HCT116 (cell line): Measurements from ENCODE around the gene TMEM154. TPM values are rescaled to one million over a fixed set of nuclear protein-coding genes. Genes with fewer than 3 reads are reported as not detected.

Source experiments
- ATAC-seq: fragments of 200-7000 bp; cut with Tn5 transposase; 2 replicates; pipeline ENCODE4 v1.9.1; 2020; ENCODE audit warnings: mild to moderate bottlenecking, moderate library complexity
- BruUV-seq: library from RNA; stranded (reverse); fragments of 400-500 nt; replicated peaks from 2 replicates; lab custom pipeline; 2021; lab: Mats Ljungman, UMichigan
- CTCF ChIA-PET: fragments of 300-600 bp; sonication (Branson Sonifier 250); formaldehyde crosslinking; loops from one replicate; lab custom pipeline; 2021; ENCODE audit warnings: antibody characterized with exemption; lab: Charles Lee
- POLR2A ChIA-PET: fragments of 300-600, 350-600 bp; sonication (Branson Sonifier 250); formaldehyde crosslinking; loops from one replicate; lab custom pipeline; 2021; ENCODE audit warnings: antibody characterized with exemption; lab: Charles Lee
- RAD21 ChIA-PET, 2 experiments: fragments of 300-600 bp; sonication (Branson Sonifier 250); formaldehyde crosslinking; loops; one replicate each; lab custom pipeline; 2023; ENCODE audit warnings: low total read pairs in 2 of 2; ENCODE audit not compliant: uncharacterized antibody in 2 of 2, unreplicated experiment in 2 of 2, low non-redundant PET in 1 of 2; lab: Charles Lee
- DNase-seq: peaks from one replicate; pipeline ENCODE4 v3.0.0-alpha.2; 2010; ENCODE audit warnings: low read depth, low spot score
- H2AFZ ChIP-seq: fragments of 200-600 bp; shearing (Covaris generic), sonication (generic); 2 replicates; pipeline ENCODE4 v1.6.1; 2017; ENCODE audit warnings: low read depth, mixed run types, mixed read lengths, antibody characterized with exemption, low read length; ENCODE audit not compliant: poor library complexity, severe bottlenecking
- H3K27ac ChIP-seq: 2 replicates; pipeline ENCODE4 v1.5.1; 2012; ENCODE audit warnings: low read depth, low read length
- H3K27me3 ChIP-seq: fragments of 200-600 bp; sonication (generic); 2 replicates; pipeline ENCODE4 v1.6.1; 2016; ENCODE audit warnings: mixed run types, low read length, mixed read lengths; ENCODE audit not compliant: insufficient read depth
- H3K36me3 ChIP-seq, 2 experiments: fragments of 200-500 bp in 1 of 2; fragments of 200-600 bp in 1 of 2; sonication (Bioruptor generic) in 1 of 2; sonication (generic) in 1 of 2; 2 replicates each; pipeline versions ENCODE4 v1.5.1 to v1.6.1; 2014 to 2016; ENCODE audit warnings: low read length in 2 of 2, inconsistent platforms in 1 of 2, mixed read lengths in 1 of 2, mixed run types in 1 of 2; ENCODE audit not compliant: insufficient read depth in 2 of 2, control insufficient read depth in 1 of 2
- H3K4me1 ChIP-seq, 2 experiments: fragments of 200-600 bp in 1 of 2; sonication (generic) in 1 of 2; 2 replicates each; pipeline versions ENCODE4 v1.5.1 to v1.6.1; 2012 to 2017; ENCODE audit warnings: low read length in 2 of 2, inconsistent platforms in 1 of 2, mild to moderate bottlenecking in 1 of 2, mixed read lengths in 1 of 2, mixed run types in 1 of 2, moderate library complexity in 1 of 2; ENCODE audit not compliant: insufficient read depth in 2 of 2, control insufficient read depth in 1 of 2
- H3K4me2 ChIP-seq: fragments of 200-600 bp; sonication (generic); 2 replicates; pipeline ENCODE4 v1.6.1; 2017; ENCODE audit warnings: mixed run types, low read length, mixed read lengths
- H3K4me3 ChIP-seq, 2 experiments: fragments of 200-600 bp in 1 of 2; sonication (generic) in 1 of 2; replicated peaks in 1 of 2; 2 replicates each; pipeline ENCODE4 v1.5.1; 2011 to 2016; ENCODE audit warnings: low read length in 2 of 2, control low read depth in 1 of 2, low read depth in 1 of 2, mild to moderate bottlenecking in 1 of 2, mixed read lengths in 1 of 2, mixed run types in 1 of 2
- H3K79me2 ChIP-seq: fragments of 200-600 bp; sonication (generic); 2 replicates; pipeline ENCODE4 v1.6.1; 2017; ENCODE audit warnings: mild to moderate bottlenecking, mixed run types, low read length, moderate library complexity, mixed read lengths; ENCODE audit not compliant: insufficient read depth
- H3K9ac ChIP-seq: fragments of 200-600 bp; sonication (generic); 2 replicates; pipeline ENCODE4 v1.6.1; 2016; ENCODE audit warnings: low read length, mixed read lengths
- H3K9me2 ChIP-seq: fragments of 200-600 bp; sonication (generic), shearing (Covaris generic); 2 replicates; pipeline ENCODE4 v1.6.1; 2017; ENCODE audit warnings: mixed run types, mild to moderate bottlenecking, moderate library complexity; ENCODE audit not compliant: insufficient read depth
- H3K9me3 ChIP-seq, 2 experiments: fragments of 200-500 bp in 1 of 2; fragments of 200-600 bp in 1 of 2; sonication (Bioruptor generic) in 1 of 2; sonication (generic) in 1 of 2; 2 replicates each; pipeline ENCODE4 v1.6.1; 2014 to 2017; ENCODE audit warnings: low read length in 2 of 2, mixed read lengths in 2 of 2, inconsistent platforms in 1 of 2, low read depth in 1 of 2, mild to moderate bottlenecking in 1 of 2, mixed run types in 1 of 2, moderate library complexity in 1 of 2; ENCODE audit not compliant: control insufficient read depth in 1 of 2, insufficient read depth in 1 of 2
- H4K20me1 ChIP-seq: fragments of 200-600 bp; sonication (generic), shearing (Covaris generic); 2 replicates; pipeline ENCODE4 v1.6.1; 2017; ENCODE audit warnings: mixed run types, mild to moderate bottlenecking, moderate library complexity; ENCODE audit not compliant: insufficient read depth
- CEBPB ChIP-seq: IDR thresholded peaks from 2 replicates; pipeline ENCODE4 v1.6.1; 2012; ENCODE audit warnings: low read depth
- ELF1 ChIP-seq: IDR thresholded peaks from 2 replicates; pipeline ENCODE4 v1.6.1; 2012; ENCODE audit warnings: low read depth, borderline replicate concordance
- EZH2 ChIP-seq: fragments of 200-600 bp; sonication (generic); IDR thresholded peaks from 2 replicates; pipeline ENCODE4 v1.6.1; 2017; ENCODE audit warnings: antibody characterized with exemption, mixed run types
- EZH2phosphoT487 ChIP-seq: fragments of 200-600 bp; IDR thresholded peaks from 2 replicates; pipeline ENCODE4 v1.6.1; 2018; ENCODE audit warnings: antibody characterized with exemption, borderline replicate concordance
- JUND ChIP-seq: IDR thresholded peaks from 2 replicates; pipeline ENCODE4 v1.6.1; 2012
- POLR2A ChIP-seq: IDR thresholded peaks from 2 replicates; pipeline ENCODE4 v1.7.0; 2011; ENCODE audit warnings: borderline replicate concordance; ENCODE audit not compliant: insufficient read depth, insufficient read length; ENCODE audit errors: extremely low read depth
- POLR2AphosphoS5 ChIP-seq: IDR thresholded peaks from 2 replicates; pipeline ENCODE4 v1.6.1; 2011; ENCODE audit warnings: mild to moderate bottlenecking, low read depth, low read length, moderate library complexity
- RAD21 ChIP-seq: IDR thresholded peaks from 2 replicates; pipeline ENCODE4 v1.6.1; 2012; ENCODE audit warnings: low read depth, mild to moderate bottlenecking
- SP1 ChIP-seq: IDR thresholded peaks from 2 replicates; pipeline ENCODE4 v1.6.1; 2012; ENCODE audit warnings: low read depth
- SRF ChIP-seq: IDR thresholded peaks from 2 replicates; pipeline ENCODE4 v1.6.1; 2012; ENCODE audit warnings: low read depth
- YY1 ChIP-seq: IDR thresholded peaks from 2 replicates; pipeline ENCODE4 v1.6.1; 2011; ENCODE audit warnings: low read length, low read depth, moderate library complexity, mild to moderate bottlenecking; ENCODE audit not compliant: insufficient replicate concordance; ENCODE audit errors: extremely low read depth
- ZFX ChIP-seq: fragments of 450-650 bp; IDR thresholded peaks from 2 replicates; pipeline ENCODE4 v1.6.1; 2017
- ZNF274 ChIP-seq: fragments of 200-500 bp; sonication (Bioruptor generic); IDR thresholded peaks from 2 replicates; pipeline ENCODE4 v1.6.1; 2014; ENCODE audit warnings: mild to moderate bottlenecking, low read depth, low read length, inconsistent platforms
- intact Hi-C: fragments of 100-400 bp; cut with micrococcal nuclease; formaldehyde crosslinking; loops from 2 replicates; pipeline ENCODE4 v1.10.0; 2022
- total RNA-seq: library from RNA; stranded (reverse); gene quantifications from one replicate; pipeline ENCODE4 v1.2.1, GENCODE V29; 2021; ENCODE audit not compliant: unreplicated experiment
- TF ChIP-seq, protein P1 (sequence below): IDR thresholded peaks from 2 replicates; pipeline ENCODE4 v1.6.1; 2011; ENCODE audit warnings: mild to moderate bottlenecking, low read length, moderate library complexity; ENCODE audit not compliant: insufficient replicate concordance; ENCODE audit errors: extremely low read depth
- TF ChIP-seq, protein P2 (sequence below): IDR thresholded peaks from 2 replicates; pipeline ENCODE4 v1.6.1; 2012

The TMEM154 gene
- total RNA-seq, 1 experiment from 2014 or later: 2.4 TPM

DNA sequence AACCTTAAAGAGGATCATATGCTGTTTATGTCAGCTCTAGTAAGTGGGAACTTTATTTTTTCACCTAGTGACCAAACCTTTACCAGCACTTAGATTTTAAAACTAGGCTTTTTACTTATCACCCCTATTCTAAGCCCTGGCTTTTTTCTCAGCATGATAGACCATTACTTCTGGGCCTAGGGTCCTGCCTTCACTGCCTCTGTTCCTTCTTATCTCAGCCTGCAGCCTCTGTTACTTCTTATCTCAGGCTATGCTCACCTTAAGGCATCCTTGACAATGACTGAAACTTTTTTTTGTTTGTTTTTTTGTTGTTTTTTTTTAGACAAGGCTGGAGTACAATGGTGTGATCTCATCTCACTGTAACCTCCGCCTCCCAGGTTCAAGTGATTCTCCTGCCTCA, 59.6 kb downstream of the TMEM154 start:
- Histone ChIP-seq H3K4me3 (no peak overlapping the region), H3K4me1 (peaks cover 0 to 6% of the 10 kb centered on the region in 2 experiments; a peak in 1 of 4 replicates), H3K36me3 (no peaks in the 10 kb centered on the region), H3K9ac (no peak overlapping the region), H3K9me3 (no peaks in the 10 kb centered on the region), H3K4me2 (no peak overlapping the region), H3K27me3 (no peaks in the 10 kb centered on the region), H3K79me2 (no peaks in the 10 kb centered on the region), H3K9me2 (no peaks in the 10 kb centered on the region), H4K20me1 (no peaks in the 10 kb centered on the region), H2AFZ (no peak overlapping the region), H3K27ac (no peak overlapping the region)
- intact Hi-C loops: no loop called here
- RAD21 ChIA-PET: no interaction called here
- CTCF ChIA-PET: no interaction called here
- BruUV-seq: no TSS peak
- no peak for TF ChIP-seq ZFX
- TF ChIP-seq ELF1: no peak
- TF ChIP-seq JUND: no peak
- no peak for TF ChIP-seq EZH2
- no peak for TF ChIP-seq EZH2phosphoT487
- TF ChIP-seq, protein P1, sequence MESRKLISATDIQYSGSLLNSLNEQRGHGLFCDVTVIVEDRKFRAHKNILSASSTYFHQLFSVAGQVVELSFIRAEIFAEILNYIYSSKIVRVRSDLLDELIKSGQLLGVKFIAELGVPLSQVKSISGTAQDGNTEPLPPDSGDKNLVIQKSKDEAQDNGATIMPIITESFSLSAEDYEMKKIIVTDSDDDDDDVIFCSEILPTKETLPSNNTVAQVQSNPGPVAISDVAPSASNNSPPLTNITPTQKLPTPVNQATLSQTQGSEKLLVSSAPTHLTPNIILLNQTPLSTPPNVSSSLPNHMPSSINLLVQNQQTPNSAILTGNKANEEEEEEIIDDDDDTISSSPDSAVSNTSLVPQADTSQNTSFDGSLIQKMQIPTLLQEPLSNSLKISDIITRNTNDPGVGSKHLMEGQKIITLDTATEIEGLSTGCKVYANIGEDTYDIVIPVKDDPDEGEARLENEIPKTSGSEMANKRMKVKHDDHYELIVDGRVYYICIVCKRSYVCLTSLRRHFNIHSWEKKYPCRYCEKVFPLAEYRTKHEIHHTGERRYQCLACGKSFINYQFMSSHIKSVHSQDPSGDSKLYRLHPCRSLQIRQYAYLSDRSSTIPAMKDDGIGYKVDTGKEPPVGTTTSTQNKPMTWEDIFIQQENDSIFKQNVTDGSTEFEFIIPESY: no peak
- TF ChIP-seq RAD21: no peak
- TF ChIP-seq POLR2A: no peak
- TF ChIP-seq YY1: no peak
- TF ChIP-seq SRF: no peak
- TF ChIP-seq CEBPB: no peak
- no peak for TF ChIP-seq POLR2AphosphoS5
- TF ChIP-seq, protein P2, sequence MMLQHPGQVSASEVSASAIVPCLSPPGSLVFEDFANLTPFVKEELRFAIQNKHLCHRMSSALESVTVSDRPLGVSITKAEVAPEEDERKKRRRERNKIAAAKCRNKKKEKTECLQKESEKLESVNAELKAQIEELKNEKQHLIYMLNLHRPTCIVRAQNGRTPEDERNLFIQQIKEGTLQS: no peak
- no peak for TF ChIP-seq ZNF274
- TF ChIP-seq SP1: no peak
- POLR2A ChIA-PET: no interaction called here
- DNase-seq (no peak), ATAC-seq (no peak)
